ENCODE measurements around the gene GEMIN2. TPM values are rescaled to one million over a fixed set of nuclear protein-coding genes. Genes with fewer than 3 reads are reported as not detected.
A peak's percentile ranks its signal among the peaks of the same experiment; 100 is the strongest.
"Not testable (repeated sequence)": the region's sequence is repeated elsewhere in the genome, so short reads cannot be mapped to it uniquely, and the experiment has no call there.

The GEMIN2 gene
- polyA plus RNA-seq, 4 donors: 4.6 to 13.8 (median 9.4) TPM

DNA sequence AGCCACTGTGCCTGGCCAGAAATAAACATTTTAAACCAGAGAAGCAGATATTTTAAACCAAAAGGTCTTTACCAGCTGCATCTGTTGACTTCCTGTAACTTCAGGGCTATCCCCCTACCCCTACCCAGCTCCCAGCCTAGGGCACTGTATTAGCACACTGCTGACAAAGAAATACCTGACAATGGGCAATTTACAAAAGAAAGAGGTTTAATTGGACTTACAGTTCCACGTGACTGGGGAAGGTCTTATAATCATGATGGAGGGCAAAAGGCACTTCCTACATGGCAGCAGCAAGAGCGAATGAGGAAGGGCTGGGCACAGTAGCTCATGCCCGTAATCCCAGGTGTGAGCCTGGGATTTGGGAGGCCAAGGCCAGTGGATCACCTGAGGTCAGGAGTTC is 26.0 kb downstream of the GEMIN2 start:
- Histone ChIP-seq H3K27me3 (ENCODE audit: control insufficient read depth in 3 of 3, insufficient read depth in 3 of 3, low read length in 3 of 3) (no peaks in the 10 kb centered on the region), H3K27ac (ENCODE audit: low read depth in 1 of 3, low read length in 2 of 3) (no peak overlapping the region), H3K4me3 (ENCODE audit: low read depth in 1 of 3, low read length in 3 of 3) (no peak overlapping the region), H3K4me1 (ENCODE audit: control insufficient read depth in 3 of 3, insufficient read depth in 2 of 3, low read depth in 1 of 3, low read length in 2 of 3) (no peaks in the 10 kb centered on the region), H3K36me3 (ENCODE audit: control insufficient read depth in 3 of 3, insufficient read depth in 2 of 3, low read depth in 1 of 3, low read length in 3 of 3) (peaks cover 0 to 33% (median 4%) of the 10 kb centered on the region in 3 donors), H3K9me3 (ENCODE audit: control insufficient read depth in 2 of 2, insufficient read depth in 1 of 2, low read depth in 1 of 2, low read length in 1 of 2) (peaks cover 0 to 10% of the 10 kb centered on the region in 2 donors)
- WGBS, 3 donors: 85 to 92% (median 90%) methylated on average over 3 of the region's 3 CpGs
- no peak for FAIRE-seq
- DNase-seq: no peak

DNA sequence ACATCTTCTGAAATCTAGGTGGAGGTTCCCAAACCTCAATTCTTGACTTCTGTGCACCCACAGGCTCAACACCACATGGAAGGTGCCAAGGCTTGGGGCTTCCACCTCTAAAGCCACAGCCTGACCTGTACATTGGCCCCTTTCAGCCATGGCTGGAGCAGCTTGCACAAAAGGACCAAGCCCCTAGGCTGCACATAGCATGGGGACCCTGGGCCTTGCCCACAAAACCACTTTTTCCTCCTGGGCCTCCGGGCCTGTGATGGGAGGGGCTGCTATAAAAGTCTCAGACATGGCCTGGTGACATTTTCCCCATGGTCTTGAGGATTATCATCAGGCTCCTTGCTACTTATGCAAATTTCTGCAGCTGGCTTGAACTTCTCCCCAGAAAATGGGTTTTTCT is 27.5 kb downstream of the GEMIN2 start:
- 85 to 100% (median 93%) methylated on average over 1 of the region's 1 CpG for WGBS, 3 donors
- FAIRE-seq; H3K4me1 ChIP-seq (ENCODE audit: control insufficient read depth in 3 of 3, insufficient read depth in 2 of 3, low read depth in 1 of 3, low read length in 2 of 3); H3K4me3 ChIP-seq (ENCODE audit: low read depth in 1 of 3, low read length in 3 of 3); DNase-seq; H3K27ac ChIP-seq (ENCODE audit: low read depth in 1 of 3, low read length in 2 of 3); H3K27me3 ChIP-seq (ENCODE audit: control insufficient read depth in 3 of 3, insufficient read depth in 3 of 3, low read length in 3 of 3): not testable (repeated sequence)
- Histone ChIP-seq H3K36me3 (ENCODE audit: control insufficient read depth in 3 of 3, insufficient read depth in 2 of 3, low read depth in 1 of 3, low read length in 3 of 3) (peaks cover 0 to 26% (median 4%) of the 10 kb centered on the region in 3 donors), H3K9me3 (ENCODE audit: control insufficient read depth in 2 of 2, insufficient read depth in 1 of 2, low read depth in 1 of 2, low read length in 1 of 2) (peaks cover 0 to 10% of the 10 kb centered on the region in 2 donors)

DNA sequence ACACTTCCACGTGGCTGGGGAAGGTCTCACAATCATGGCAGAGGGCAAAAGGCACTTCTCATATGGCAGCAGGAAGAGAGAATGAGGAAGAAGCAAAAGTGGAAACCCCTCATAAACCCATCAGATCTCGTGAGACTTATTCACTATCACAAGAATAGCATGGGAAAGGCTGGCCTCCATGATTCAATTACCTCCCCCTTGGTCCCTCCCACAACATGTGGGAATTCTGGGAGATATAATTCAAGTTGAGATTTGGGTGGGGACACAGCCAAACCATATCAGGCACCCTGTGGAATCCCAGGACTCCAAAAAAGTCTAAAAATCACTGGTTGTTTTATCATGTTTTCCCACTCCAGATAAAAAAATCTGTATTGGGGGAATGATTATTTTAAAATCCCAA is 29.1 kb downstream of the GEMIN2 start:
- WGBS, 3 donors: 64 to 77% (median 70%) methylated on average over 2 of the region's 2 CpGs
- not testable (repeated sequence) for H3K4me3 ChIP-seq (ENCODE audit: low read depth in 1 of 3, low read length in 3 of 3); H3K4me1 ChIP-seq (ENCODE audit: control insufficient read depth in 3 of 3, insufficient read depth in 2 of 3, low read depth in 1 of 3, low read length in 2 of 3); DNase-seq; H3K27ac ChIP-seq (ENCODE audit: low read depth in 1 of 3, low read length in 2 of 3); FAIRE-seq; H3K27me3 ChIP-seq (ENCODE audit: control insufficient read depth in 3 of 3, insufficient read depth in 3 of 3, low read length in 3 of 3)
- Histone ChIP-seq H3K9me3 (ENCODE audit: control insufficient read depth in 2 of 2, insufficient read depth in 1 of 2, low read depth in 1 of 2, low read length in 1 of 2) (peaks cover 0 to 10% of the 10 kb centered on the region in 2 donors), H3K36me3 (ENCODE audit: control insufficient read depth in 3 of 3, insufficient read depth in 2 of 3, low read depth in 1 of 3, low read length in 3 of 3) (peaks cover 0 to 19% (median 2%) of the 10 kb centered on the region in 3 donors)

DNA sequence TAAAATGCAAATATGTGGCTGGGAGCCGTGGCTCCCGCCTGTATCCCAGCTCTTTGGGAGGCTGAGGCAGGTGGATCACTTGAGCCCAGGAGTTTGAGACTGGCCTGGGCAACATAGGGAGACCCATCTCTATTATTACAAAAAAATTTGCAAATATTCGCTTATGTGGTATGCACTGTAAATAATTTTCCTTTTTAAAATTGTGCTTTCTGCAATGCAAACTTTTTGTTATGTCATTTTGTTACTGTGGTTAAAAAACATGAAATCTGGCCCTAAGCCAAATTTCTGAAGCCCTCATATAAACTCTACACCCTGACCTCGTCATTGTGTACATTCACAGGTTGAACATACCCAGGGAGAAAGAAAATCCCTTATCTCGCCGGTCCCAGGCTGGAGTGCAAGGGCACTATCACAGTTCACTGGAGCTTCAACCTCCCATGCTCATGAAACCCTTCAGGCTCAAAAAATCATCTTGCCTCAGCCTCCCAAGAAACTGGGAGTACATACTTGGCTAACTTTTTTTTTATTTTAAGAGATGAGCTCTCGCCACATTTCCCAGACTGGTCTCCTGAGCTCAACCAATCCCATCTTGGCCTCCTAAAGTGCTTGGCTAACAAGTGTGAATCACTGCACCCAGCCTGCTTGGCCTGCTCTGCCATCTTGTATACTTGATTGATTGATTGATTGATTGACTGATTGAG is 31.3 kb downstream of the GEMIN2 start:
- Histone ChIP-seq H3K36me3 (ENCODE audit: control insufficient read depth in 3 of 3, insufficient read depth in 2 of 3, low read depth in 1 of 3, low read length in 3 of 3) (peaks cover 0 to 9% (median 6%) of the 10 kb centered on the region in 3 donors), H3K27ac (ENCODE audit: low read depth in 1 of 3, low read length in 2 of 3) (no peak overlapping the region), H3K9me3 (ENCODE audit: control insufficient read depth in 2 of 2, insufficient read depth in 1 of 2, low read depth in 1 of 2, low read length in 1 of 2) (peaks cover 0 to 10% of the 10 kb centered on the region in 2 donors), H3K27me3 (ENCODE audit: control insufficient read depth in 3 of 3, insufficient read depth in 3 of 3, low read length in 3 of 3) (no peaks in the 10 kb centered on the region), H3K4me1 (ENCODE audit: control insufficient read depth in 3 of 3, insufficient read depth in 2 of 3, low read depth in 1 of 3, low read length in 2 of 3) (no peaks in the 10 kb centered on the region), H3K4me3 (ENCODE audit: low read depth in 1 of 3, low read length in 3 of 3) (no peak overlapping the region)
- WGBS, 3 donors: 64 to 73% (median 73%) methylated on average over 7 of the region's 7 CpGs
- DNase-seq: peak; percentile 14 to 46
- no peak for FAIRE-seq

DNA sequence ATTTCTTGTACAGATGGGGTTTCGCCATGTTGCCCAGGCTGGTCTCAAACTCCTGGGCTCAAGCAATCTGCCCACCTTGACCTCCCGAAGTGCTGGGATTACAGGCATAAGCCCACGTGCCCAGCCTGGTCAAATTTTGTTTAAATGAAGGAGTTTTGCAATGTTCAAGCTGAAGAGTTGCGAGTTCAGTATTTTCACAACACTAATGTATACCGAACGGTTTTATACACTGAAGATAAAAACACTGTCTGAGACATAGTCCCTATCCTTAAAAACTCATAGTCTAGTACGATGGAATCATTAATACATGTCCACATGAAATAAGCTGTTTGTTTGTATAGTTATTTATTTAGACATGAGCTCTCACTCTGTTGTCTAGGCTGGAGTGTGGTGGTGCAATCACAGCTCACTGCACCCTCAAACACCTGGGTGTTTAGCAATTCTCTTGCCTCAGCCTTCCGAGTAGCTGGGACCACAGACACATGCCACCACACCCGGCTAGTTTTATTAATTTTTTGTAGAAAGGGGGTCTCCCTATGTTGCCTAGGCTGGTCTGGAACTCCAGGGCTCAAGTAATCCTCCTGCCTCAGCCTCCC is 40.6 kb downstream of the GEMIN2 start:
- DNase-seq: no peak
- Histone ChIP-seq H3K27ac (ENCODE audit: low read depth in 1 of 3, low read length in 2 of 3) (no peak overlapping the region), H3K27me3 (ENCODE audit: control insufficient read depth in 3 of 3, insufficient read depth in 3 of 3, low read length in 3 of 3) (no peaks in the 10 kb centered on the region), H3K9me3 (ENCODE audit: control insufficient read depth in 2 of 2, insufficient read depth in 1 of 2, low read depth in 1 of 2, low read length in 1 of 2) (no peaks in the 10 kb centered on the region), H3K4me3 (ENCODE audit: low read depth in 1 of 3, low read length in 3 of 3) (no peak overlapping the region), H3K36me3 (ENCODE audit: control insufficient read depth in 3 of 3, insufficient read depth in 2 of 3, low read depth in 1 of 3, low read length in 3 of 3) (peaks cover 2 to 54% (median 7%) of the 10 kb centered on the region in 3 donors), H3K4me1 (ENCODE audit: control insufficient read depth in 3 of 3, insufficient read depth in 2 of 3, low read depth in 1 of 3, low read length in 2 of 3) (no peaks in the 10 kb centered on the region)
- FAIRE-seq: no peak
- WGBS, 3 donors: 88 to 97% (median 93%) methylated on average over 9 of the region's 9 CpGs

DNA sequence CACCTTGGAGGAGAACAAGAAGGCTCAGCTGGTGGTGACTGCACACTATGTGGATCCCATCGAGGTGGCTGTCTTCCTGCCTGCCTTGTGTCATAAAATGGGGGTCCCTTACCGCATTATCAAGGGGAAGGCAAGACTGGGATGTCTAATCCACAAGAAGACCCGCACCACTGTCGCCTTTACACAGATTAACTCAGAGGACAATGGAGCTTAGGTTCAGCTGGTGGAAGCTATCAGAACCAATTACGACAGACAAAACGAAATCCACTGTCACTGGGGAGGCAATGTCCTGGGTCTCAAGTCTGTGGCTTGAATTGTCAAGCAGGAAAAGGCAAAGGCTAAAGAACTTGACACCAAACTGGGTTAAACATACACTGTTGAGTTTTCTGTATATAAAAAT is 43.4 kb downstream of the GEMIN2 start:
- H3K4me1 ChIP-seq (ENCODE audit: control insufficient read depth in 3 of 3, insufficient read depth in 2 of 3, low read depth in 1 of 3, low read length in 2 of 3): no peaks in the 10 kb centered on the region
- H3K9me3 ChIP-seq (ENCODE audit: control insufficient read depth in 2 of 2, insufficient read depth in 1 of 2, low read depth in 1 of 2, low read length in 1 of 2): no peaks in the 10 kb centered on the region
- WGBS, 3 donors: 95 to 98% (median 95%) methylated on average over 6 of the region's 6 CpGs
- H3K27me3 ChIP-seq (ENCODE audit: control insufficient read depth in 3 of 3, insufficient read depth in 3 of 3, low read length in 3 of 3): no peaks in the 10 kb centered on the region
- no peak overlapping the region for H3K27ac ChIP-seq (ENCODE audit: low read depth in 1 of 3, low read length in 2 of 3)
- peaks cover 6 to 64% (median 10%) of the 10 kb centered on the region in 3 donors for H3K36me3 ChIP-seq (ENCODE audit: control insufficient read depth in 3 of 3, insufficient read depth in 2 of 3, low read depth in 1 of 3, low read length in 3 of 3)
- FAIRE-seq (no peak), DNase-seq (no peak)
- no peak overlapping the region for H3K4me3 ChIP-seq (ENCODE audit: low read depth in 1 of 3, low read length in 3 of 3)

DNA sequence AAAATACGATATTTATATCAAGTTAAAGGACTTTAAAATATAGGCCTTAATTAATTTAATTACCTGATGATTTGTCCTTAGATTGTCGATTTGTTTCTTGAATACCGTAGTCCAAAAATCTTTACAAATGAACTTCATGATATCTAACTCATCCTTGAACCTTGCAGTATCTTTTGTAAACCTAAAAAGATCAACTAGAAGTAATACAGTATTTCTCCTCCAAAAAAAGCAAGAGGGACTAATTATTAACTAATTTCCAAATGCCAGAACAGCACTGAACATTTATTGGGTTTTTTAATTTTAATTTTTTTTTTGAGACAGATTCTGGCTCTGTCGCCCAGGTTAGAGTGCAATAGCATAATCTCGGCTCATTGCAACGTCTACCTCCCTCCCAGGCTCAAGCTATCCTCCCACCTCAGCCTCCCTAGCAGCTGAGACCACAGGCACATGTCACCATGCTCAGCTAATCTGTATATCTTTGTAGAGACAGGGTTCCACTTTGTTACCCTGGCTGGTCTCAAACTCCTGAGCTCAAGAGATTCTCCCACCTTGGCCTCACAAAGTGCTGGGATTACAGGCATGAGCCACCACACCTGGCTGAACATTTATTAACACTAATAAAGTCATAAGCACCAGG is 44.2 kb downstream of the GEMIN2 start:
- DNase-seq (no peak), FAIRE-seq (no peak)
- Histone ChIP-seq H3K27ac (ENCODE audit: low read depth in 1 of 3, low read length in 2 of 3) (no peak overlapping the region), H3K36me3 (ENCODE audit: control insufficient read depth in 3 of 3, insufficient read depth in 2 of 3, low read depth in 1 of 3, low read length in 3 of 3) (peaks cover 9 to 61% (median 14%) of the 10 kb centered on the region in 3 donors), H3K27me3 (ENCODE audit: control insufficient read depth in 3 of 3, insufficient read depth in 3 of 3, low read length in 3 of 3) (no peaks in the 10 kb centered on the region), H3K4me1 (ENCODE audit: control insufficient read depth in 3 of 3, insufficient read depth in 2 of 3, low read depth in 1 of 3, low read length in 2 of 3) (no peaks in the 10 kb centered on the region), H3K4me3 (ENCODE audit: low read depth in 1 of 3, low read length in 3 of 3) (no peak overlapping the region), H3K9me3 (ENCODE audit: control insufficient read depth in 2 of 2, insufficient read depth in 1 of 2, low read depth in 1 of 2, low read length in 1 of 2) (no peaks in the 10 kb centered on the region)
- WGBS, 3 donors: 81 to 90% (median 86%) methylated on average over 6 of the region's 6 CpGs

DNA sequence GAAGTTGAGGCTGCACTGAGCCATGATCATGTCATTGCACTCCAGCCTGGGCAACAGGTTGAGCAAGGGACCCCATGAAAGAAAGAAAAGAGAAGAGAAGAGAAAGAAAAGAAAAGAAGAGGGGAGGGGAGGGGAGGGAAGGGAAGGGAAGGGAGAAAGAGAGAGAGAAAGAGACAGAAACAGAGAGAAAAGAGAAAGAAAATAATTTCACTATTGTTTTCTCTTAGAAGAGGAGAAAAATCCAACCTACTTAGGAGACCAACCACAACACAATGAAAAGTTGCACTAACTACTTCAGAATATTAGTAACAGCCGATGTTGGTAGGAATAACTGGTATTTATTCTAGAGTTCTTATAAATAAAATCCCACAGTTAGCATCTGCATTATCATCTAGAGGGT is 46.4 kb downstream of the GEMIN2 start:
- Histone ChIP-seq H3K4me3 (ENCODE audit: low read depth in 1 of 3, low read length in 3 of 3) (no peak overlapping the region), H3K27ac (ENCODE audit: low read depth in 1 of 3, low read length in 2 of 3) (no peak overlapping the region), H3K27me3 (ENCODE audit: control insufficient read depth in 3 of 3, insufficient read depth in 3 of 3, low read length in 3 of 3) (no peaks in the 10 kb centered on the region), H3K9me3 (ENCODE audit: control insufficient read depth in 2 of 2, insufficient read depth in 1 of 2, low read depth in 1 of 2, low read length in 1 of 2) (no peaks in the 10 kb centered on the region), H3K36me3 (ENCODE audit: control insufficient read depth in 3 of 3, insufficient read depth in 2 of 3, low read depth in 1 of 3, low read length in 3 of 3) (peaks cover 9 to 57% (median 13%) of the 10 kb centered on the region in 3 donors), H3K4me1 (ENCODE audit: control insufficient read depth in 3 of 3, insufficient read depth in 2 of 3, low read depth in 1 of 3, low read length in 2 of 3) (no peaks in the 10 kb centered on the region)
- 94 to 97% (median 94%) methylated on average over 1 of the region's 1 CpG for WGBS, 3 donors
- FAIRE-seq (no peak), DNase-seq (no peak)
